GM10847 (cell line): Measurements from ENCODE around the gene CT45A3.
"Not testable (repeated sequence)": the region's sequence is repeated elsewhere in the genome, so short reads cannot be mapped to it uniquely, and the experiment has no call there.

Experiments
- POLR2A ChIP-seq: IDR thresholded peaks from 2 replicates; pipeline ENCODE4 v1.6.1; 2011; ENCODE audit not compliant: insufficient read length; ENCODE audit errors: extremely low read depth

The CT45A3 gene, protein sequence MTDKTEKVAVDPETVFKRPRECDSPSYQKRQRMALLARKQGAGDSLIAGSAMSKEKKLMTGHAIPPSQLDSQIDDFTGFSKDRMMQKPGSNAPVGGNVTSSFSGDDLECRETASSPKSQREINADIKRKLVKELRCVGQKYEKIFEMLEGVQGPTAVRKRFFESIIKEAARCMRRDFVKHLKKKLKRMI

DNA sequence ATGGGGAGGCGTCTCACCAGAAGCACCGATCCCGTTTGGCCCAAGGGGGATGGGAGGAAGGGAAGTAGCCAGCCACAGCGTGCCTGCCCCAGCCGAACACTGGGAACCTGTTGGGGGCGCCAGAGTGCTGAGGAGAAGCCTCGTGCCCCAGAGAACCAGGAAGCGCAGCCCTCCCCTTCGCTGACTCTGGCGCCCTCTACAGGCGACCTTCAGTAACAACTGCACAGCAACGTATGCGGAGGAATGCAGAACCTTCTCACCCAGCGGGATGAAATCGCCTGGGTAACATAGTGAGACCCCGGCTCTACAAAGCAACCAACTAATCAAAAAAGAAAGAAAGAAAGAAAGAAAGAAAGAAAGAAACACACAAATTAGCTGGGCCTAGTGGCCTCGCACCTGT, at the start of gene CT45A3:
CT45A3 (minus strand) TSS at position 101 of the 400 bp plus-strand sequence. CDS start 3,747 bp downstream, outside the sequence.
- TF ChIP-seq POLR2A: not testable (repeated sequence)

GRCh38 chrX:135802687-135803086, 34.7 kb upstream of the CT45A3 start, which contains the start of gene CT45A6:
Gene CT45A6, minus strand, starts transcription at chrX:135802787. Its CDS starts 3,794 bp downstream, at chrX:135798993.
- TF ChIP-seq POLR2A: not testable (repeated sequence)

GRCh38 chrX:135785403-135785802, 17.4 kb upstream of the CT45A3 start, which contains the start of gene CT45A5:
Gene CT45A5, minus strand, starts transcription at chrX:135785503. Its CDS starts 3,774 bp downstream, at chrX:135781729.
- TF ChIP-seq POLR2A: not testable (repeated sequence)

DNA sequence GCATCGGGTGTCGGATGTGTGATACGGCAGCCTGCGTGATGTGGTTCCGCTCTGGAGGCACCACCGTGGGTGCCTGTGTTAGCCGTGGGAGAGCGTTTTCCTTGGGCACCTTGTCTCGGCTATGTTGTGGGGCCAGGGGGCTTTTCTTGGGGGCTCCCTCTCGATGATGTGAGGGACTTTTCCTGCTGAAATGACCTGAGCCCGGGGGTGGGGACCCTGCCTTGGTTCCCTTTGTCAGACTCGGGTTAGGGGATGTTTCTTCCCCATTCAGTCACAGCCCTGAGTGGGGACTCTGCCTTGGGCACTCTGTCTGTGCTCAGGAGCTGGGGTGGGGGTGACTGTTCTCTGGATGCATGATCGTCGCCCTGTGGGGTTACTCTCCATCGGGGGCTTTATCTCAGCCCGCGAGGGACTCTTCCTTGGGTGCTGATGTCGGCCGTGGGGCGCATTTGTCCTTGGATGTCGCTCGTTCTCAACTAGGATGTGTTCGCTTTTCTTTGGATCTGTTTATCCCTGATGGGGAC, 26.7 kb downstream of the CT45A3 start:
- TF ChIP-seq POLR2A: no peak

DNA sequence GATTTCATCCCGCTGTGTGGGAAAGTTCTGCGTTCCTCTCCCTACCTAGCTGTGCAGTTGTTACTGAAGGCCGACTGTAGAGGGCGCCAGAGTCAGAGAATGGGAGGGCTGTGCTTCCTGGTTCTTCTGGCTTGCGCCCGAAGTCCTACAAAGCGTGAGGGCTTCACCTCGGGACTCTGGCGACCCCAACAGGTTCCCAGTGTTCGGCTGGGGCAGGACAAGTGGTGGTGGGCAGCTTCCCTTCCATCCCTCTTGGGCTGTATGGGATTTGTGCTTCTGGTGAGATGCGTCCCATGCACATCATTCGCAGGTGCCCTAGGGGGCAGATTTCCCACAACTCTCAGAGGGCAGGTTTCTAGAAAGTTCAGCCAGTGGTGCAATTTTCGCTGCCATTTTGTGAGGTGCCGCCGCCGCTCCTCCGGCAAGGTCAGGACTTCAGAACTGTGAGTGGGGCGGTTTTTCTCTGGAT, 27.3 kb downstream of the CT45A3 start:
- TF ChIP-seq POLR2A: no peak

- no peak for TF ChIP-seq POLR2A
These were observed 30.5 kb downstream of the CT45A3 start for GRCh38 chrX:135737366-135738071.

DNA sequence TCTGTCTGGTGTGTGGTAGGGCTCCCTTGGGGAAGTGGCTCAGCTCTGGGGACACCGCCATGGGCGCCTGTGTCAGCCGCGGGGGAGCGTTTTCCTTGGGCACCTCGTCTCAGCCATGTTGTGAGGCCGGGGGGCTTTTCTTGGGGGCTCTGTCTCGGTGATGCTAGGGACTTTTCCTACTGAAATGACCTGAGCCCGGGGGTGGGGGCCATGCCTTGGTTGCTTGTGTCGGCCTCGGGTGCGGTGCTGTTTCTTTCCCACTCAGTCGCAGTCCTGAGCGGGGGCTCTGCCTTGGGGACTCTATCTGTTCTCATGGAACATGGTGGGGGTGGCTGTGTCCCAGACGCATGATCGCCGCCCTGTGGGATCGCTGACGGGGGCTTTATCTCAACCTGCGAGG, 54.2 kb downstream of the CT45A3 start:
- no peak for TF ChIP-seq POLR2A

GRCh38 chrX:135713183-135713689, 54.8 kb downstream of the CT45A3 start, which contains the start of gene CT45A1:
Gene CT45A1, plus strand, starts transcription at chrX:135713639. Its CDS starts 5,302 bp downstream, at chrX:135718941.
- not testable (repeated sequence) for TF ChIP-seq POLR2A
